Fibroblast of skin of back (primary cell): ENCODE data around the gene NAGA. TPM values are rescaled to one million over a fixed set of nuclear protein-coding genes. Genes with fewer than 3 reads are reported as not detected.
"Not testable (repeated sequence)": the region's sequence is repeated elsewhere in the genome, so short reads cannot be mapped to it uniquely, and the experiment has no call there.

Source experiments
- DNase-seq: peaks from one replicate; pipeline ENCODE4 v3.0.0-alpha.2; 2013
- polyA plus RNA-seq, 2 experiments: library from polyadenylated mRNA; unstranded; fragments of 120-200 nt; gene quantifications; one replicate each; pipeline ENCODE4 v1.2.1, GENCODE V29; 2013; ENCODE audit not compliant: insufficient read length in 2 of 2

The NAGA gene
- polyA plus RNA-seq (2013, experiment 1 of 2; ENCODE audit: insufficient read length), result 28.3 TPM
- polyA plus RNA-seq (2013, experiment 2 of 2; ENCODE audit: insufficient read length), result 19.9 TPM

- DNase-seq, result peak; percentile 96
Measured at GRCh38 chr22:42070517-42071422, at the start of gene NAGA. Gene NAGA (minus strand): TSS chr22:42070812. CDS start chr22:42070297, 515 bp downstream.

GRCh38 chr22:42116848-42117424 is 46.3 kb upstream of the NAGA start:
- DNase-seq, result no peak

- not testable (repeated sequence) for DNase-seq
Measured at GRCh38 chr22:42115420-42115830, 44.8 kb upstream of the NAGA start.

GRCh38 chr22:42114721-42115120 is 44.1 kb upstream of the NAGA start:
- DNase-seq, result peak; percentile 5

- not testable (repeated sequence) for DNase-seq
Measured at GRCh38 chr22:42112793-42113192, 42.2 kb upstream of the NAGA start.

- no peak for DNase-seq
Measured at GRCh38 chr22:42111798-42112197, 41.2 kb upstream of the NAGA start.

GRCh38 chr22:42108848-42109247 is 38.2 kb upstream of the NAGA start:
- DNase-seq, result no peak

GRCh38 chr22:42104332-42104860 is 33.8 kb upstream of the NAGA start:
- DNase-seq, result not testable (repeated sequence)

GRCh38 chr22:42101199-42101598 is 30.6 kb upstream of the NAGA start:
- DNase-seq, result no peak

GRCh38 chr22:42091455-42091782 is 20.8 kb upstream of the NAGA start:
- no peak for DNase-seq

- peak; percentile 99 for DNase-seq
Measured at GRCh38 chr22:42090596-42091454, 20.2 kb upstream of the NAGA start, which contains the start of gene NDUFA6. Gene NDUFA6 (minus strand): TSS chr22:42090772. CDS start chr22:42090744, 28 bp downstream.

GRCh38 chr22:42086051-42086450 is 15.4 kb upstream of the NAGA start:
- DNase-seq, result no peak

- no peak for DNase-seq
Measured at GRCh38 chr22:42084874-42085273, 14.3 kb upstream of the NAGA start.

GRCh38 chr22:42083119-42083518 is 12.5 kb upstream of the NAGA start:
- no peak for DNase-seq

- peak; percentile 51 for DNase-seq
Measured at GRCh38 chr22:42080287-42080686, 9.7 kb upstream of the NAGA start.

- DNase-seq, result peak; percentile 98
Measured at GRCh38 chr22:42079319-42080251, 9.0 kb upstream of the NAGA start, which contains the start of gene SMDT1. Gene SMDT1 (plus strand): TSS chr22:42079700. CDS start chr22:42079769, 69 bp downstream.

- DNase-seq, result no peak
Measured at GRCh38 chr22:42078469-42079318, 8.1 kb upstream of the NAGA start.

GRCh38 chr22:42077486-42078125 is 7.0 kb upstream of the NAGA start:
- DNase-seq, result no peak

- DNase-seq, result no peak
Measured at GRCh38 chr22:42076764-42077485, 6.3 kb upstream of the NAGA start.
